Left hindlimb (tissue), 1 donor: ENCODE measurements around the gene SPDEF.

Experiments
- DNase-seq: peaks from one replicate; pipeline ENCODE4 v3.0.0-alpha.2; 2018

Gene SPDEF

DNA sequence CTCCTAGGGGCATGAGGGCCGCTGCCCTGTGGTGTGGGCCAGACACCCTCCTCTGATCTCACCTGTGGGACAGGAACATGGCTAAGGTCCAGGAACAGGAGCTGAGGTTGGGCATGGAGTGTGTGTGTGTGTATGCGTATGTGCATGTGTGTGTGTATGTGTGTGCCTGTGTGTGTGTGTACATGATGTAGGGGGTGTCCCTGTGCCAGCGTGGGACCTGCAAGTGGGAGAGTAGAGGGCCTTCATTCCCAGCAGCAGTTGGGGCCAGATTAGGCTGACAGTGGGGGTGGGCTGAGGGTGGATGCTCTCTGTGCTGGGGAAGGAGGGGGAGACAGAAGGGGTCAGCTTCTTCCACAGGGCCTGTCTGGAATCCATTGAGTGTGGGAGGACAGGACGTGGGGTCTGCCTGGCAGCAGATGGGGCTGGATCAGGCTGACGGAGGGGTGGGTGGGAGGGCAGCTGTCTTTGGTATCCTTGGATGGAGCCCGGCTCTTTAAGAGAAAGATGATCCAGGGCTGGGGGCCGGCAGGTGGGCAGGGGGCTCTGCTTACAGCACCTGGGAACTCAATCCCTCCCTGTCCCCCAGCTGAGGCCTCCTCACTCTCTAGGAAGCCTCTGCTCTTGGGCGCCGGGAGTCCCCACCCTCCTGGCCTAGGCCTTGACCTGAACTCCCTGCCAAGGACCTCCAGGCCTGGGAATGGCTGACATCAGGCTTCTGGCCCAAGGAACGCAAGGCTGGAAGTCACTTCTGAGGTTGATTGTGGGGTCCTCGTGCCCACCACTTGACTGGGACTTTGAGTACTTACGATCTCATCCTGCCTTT lies 44.0 kb downstream of the SPDEF start:
- DNase-seq = no peak

DNA sequence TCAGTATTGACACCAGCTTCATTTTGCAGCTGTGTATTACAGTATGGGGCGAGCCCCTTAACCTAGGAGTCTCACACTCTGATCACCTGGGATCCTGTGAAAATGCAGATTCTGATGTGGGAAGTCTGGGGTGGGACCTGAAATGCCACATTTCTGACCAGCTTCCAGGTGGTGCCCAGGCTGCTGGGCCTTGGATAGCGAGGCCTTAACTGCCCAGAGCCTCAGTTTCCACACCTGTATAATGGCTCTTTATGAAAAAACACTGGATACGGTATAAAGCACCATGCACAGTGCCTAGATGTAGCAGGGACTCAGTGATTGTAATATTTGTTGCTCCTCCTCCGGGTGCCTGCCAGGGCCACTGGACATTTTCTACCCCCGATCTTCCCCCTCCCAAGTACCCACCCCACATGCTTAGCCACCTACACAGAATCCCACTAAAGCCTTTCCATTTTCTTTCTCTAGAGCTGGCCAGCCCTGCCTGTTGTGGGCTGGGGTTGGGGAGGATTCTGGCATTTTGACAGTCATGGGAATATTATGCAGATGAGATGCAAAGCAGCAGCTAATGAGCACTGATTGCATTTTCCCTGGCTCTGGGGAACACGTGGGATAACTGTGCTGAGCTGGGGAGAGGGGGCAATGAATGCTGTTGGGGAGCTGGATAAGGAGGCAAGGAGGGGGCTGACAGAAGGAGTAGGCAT lies 44.8 kb downstream of the SPDEF start:
- no peak for DNase-seq

DNA sequence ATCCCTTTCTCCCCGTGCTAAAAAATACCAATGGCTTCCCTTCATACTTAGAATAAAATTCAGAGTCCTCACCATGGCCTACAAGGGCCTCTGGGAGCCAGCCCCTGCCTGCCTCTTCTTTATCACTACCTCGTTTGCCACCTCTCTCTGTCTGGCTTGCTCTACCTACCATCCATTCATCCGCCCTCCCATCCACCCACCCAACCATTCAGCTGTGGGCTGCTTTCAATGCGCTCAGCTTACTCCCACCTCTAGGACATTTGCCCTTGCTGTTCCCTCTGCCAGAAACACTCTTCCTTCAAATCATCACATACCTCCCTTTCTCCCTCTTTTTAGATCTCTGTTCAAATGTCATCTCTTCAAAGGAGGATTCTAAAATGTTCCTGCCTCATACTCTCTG lies 45.8 kb downstream of the SPDEF start:
- no peak for DNase-seq

DNA sequence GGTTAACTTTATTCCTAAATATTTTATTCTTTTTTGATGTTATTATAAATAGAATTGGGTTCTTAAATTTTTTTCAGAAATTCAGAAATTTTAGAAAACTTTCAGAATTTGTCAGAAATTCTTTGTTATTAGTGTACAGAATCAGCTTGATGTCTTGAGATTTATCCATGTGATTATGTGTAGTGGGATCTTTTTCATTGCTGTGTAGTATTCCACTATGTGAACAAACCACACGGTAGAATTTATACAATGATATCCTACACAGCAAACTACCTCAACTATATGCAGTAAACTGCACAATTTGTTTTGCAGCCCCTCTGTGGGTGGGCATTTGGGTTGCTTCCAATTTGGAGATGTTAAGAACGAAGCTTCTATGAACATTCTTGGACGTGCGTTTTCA lies 46.3 kb downstream of the SPDEF start:
- DNase-seq = no peak

DNA sequence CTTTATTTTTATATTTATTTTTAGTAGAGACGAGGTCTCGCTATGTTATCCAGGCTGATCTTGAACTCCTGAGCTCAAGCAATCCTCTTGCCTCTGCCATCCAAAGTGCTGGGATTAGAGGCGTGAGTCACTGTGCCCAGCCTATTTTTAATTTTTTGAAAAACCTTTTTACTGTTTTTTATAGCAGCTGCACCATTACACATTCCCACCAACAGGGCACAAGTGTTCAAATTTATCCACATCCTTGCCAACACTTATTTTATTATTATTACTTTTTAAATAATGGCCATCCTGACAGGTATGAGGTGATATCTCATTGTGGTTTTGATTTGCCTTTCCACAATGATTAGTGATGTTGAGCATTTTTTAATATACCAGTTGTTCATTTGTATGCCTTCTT lies 47.7 kb downstream of the SPDEF start:
- DNase-seq = no peak

DNA sequence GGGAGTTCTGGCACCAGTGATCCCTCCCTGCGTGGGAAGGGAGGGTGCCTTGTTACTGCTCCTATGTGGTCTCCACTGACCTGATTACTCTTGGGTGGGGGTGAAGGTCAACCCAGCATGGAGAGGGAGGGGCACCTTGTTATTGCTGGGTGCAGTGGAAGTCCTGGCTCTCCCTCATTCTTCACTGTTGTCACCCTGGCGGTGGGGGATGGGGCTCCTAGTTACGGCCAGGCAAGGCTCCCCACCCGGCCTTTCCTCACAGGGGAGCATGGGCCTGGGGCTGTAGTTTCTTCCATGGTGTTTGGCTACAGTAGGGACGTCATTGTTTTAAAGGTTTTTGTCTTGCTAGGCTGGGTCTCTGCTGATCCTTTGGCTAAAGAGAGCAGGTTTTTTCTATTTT lies 49.4 kb downstream of the SPDEF start:
- no peak for DNase-seq

DNA sequence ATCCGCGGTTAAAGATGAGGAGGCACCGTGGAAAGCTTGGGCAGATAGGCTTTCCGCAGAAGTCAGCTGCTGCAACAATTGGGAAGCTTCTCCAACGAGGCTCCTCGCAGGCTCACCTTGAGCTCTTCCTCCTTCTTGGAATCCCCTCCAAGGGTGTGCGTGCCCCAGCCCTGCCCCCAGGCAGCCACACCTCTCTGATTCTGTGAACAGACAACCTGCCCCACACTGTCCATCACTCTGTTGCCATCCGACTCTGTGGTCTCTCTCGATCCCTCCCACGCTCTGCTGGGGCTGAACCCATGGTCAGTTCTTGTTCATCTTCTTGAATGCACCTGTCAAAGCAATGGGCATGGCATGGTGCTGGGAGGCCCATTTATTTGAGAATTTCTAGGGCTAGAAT lies 58.7 kb downstream of the SPDEF start:
- DNase-seq = no peak

DNA sequence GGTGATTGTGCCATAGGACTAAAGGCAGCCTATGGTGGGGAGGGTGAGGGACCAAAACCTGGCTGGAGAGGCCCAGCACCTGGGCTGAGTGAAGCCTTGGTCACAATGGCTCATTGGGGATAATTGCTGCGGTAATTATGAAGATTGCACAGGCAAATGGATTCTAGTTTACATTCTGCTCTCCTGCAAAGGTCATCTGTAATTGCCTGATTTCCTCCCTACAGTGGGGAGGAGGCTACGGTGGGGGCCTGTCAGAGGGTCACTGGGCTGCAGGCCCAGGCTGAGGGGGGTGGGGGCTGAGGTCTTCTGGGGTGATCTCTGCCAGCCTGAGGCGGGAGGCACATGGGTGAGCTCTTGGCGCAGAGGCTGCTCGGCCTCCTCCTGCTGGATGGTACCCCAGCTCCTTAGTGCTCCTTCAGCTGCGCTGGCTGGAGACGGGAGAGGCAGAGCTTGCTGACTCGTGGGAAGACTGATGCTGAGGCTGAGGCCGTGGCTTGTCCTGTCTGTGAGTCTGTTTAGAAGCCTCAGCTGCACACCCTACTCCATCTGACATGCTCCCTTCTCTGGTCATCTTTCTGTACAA lies 59.9 kb downstream of the SPDEF start:
- DNase-seq = no peak

DNA sequence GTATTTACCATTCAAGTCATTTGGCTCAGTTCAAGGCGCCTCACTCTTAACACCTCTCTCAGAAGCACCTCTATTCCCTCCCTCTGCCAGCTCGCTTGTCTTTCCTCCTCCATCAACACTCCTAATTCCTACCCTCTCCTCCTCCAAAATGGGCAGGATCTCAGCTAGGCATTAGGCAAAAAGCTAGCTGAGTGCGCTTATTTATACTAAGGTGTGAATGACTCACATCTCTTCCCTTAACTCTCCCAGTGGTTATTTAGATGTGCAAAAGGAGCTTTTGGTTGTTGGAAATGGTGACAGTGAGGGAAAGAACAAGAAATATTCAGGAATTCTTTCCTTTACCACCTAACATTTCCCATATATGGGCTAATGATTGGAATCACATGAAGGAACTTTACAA lies 61.2 kb downstream of the SPDEF start:
- no peak for DNase-seq

DNA sequence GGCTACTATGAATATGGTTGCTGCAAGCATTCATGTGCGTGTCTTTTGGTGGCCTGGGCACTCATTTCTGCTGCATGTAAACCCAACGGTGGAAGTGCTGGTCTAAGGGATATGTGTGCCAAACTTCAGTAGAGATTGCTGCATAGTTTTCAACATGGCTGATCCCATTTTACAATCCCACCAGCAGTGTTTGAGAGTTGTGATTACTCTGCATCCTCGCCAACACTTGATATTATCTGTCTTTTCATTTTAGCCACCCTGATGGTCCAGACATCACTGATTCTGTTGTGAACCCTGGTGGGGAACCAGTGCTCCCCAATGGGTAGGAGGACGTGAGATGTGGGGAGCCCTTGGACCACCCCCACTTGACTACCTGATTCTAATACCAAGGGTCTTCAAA lies 62.8 kb downstream of the SPDEF start:
- no peak for DNase-seq

DNA sequence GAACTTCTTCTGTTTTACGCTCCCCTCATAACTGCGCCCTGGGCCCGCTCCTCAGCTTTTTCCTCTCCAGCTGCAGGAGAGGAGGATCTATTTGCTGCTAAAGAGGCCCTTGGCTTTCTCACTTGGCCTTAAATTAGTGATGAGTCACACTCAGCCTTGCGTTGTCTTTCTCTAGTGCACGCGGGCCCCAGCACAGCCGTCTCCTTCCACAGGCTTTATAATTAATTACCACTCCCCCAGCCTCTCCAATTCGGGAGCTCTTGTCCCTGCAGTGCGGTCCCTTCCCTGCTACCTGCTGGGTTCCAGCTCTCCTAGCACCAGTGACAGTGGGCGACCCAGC lies 65.1 kb downstream of the SPDEF start:
- peak; percentile 44 for DNase-seq

DNA sequence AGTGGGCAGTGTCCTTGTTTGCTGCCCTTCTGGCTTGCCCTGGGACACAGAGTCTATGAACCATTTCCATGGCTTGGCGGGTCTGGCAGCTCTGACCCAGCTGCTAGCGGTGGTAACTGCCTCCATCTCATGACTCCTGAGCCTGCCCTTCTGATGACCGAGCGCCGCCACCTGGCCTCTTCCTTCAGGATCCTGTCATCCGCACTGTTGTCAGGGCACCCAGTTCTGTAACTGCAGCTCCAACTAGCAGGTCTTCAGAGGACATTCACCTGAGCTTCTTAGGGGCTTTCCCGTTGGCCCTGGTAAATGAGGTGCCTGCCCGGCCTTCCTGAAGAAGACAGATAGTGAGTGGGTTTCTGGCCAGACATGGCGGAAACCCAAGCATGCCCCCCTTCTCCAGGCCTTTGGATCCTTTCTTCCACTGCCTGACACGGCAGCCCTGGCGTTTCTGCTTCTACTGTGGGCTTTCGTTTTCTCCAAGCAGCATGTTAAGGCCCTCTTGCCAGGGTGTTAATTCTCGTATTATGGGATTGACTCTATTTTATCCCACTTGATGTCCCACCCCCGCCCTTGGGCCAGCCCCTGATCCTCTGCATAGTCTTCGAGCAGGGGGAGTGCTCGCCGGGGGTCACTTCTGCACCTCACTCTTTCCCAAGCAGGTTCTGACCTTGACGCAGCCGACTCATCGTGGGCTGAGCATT lies 65.6 kb downstream of the SPDEF start:
- no peak for DNase-seq

DNA sequence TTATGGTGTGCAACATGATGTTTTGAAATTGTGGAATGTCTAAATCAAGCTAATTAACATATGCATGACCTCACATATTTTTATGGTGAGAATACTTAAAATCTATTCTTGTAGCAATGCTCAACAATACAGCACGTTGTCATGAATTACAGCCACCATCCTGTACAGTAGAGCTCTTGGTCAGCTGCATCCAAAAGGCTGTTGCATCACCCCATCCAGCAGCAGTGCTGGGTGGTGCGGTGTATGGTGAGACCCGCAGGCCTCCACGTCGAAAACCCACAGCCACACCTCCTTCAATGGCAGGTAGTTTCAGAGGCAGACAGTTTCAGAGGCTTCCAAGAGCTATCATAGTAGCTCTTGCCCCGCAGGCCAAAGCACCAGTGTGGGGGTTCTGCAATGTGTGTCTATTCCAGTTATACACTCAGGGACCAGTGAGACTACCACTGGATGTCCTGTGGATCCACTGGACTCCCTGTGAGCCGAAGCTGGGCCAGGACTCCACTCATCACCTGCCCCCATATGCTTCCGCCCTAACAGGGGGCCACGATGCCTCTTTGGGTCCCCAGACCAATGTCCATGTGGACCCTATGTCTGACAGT lies 66.8 kb downstream of the SPDEF start:
- no peak for DNase-seq
